GM12878 (cell line): Measurements from ENCODE around the gene IFT122. TPM values are rescaled to one million over a fixed set of nuclear protein-coding genes. Genes with fewer than 3 reads are reported as not detected.

ENCODE experiments used
- ATAC-seq: fragments of 200-7000 bp; cut with Tn5 transposase; 3 replicates; pipeline ENCODE4 v1.9.1; 2020; ENCODE audit warnings: mild to moderate bottlenecking, moderate library complexity
- BruUV-seq: library from RNA; stranded (reverse); fragments of 400-500 nt; replicated peaks from 2 replicates; lab custom pipeline; 2021; lab: Mats Ljungman, UMichigan
- CTCF ChIA-PET: fragments of 300-600 bp; sonication (Branson Sonifier 250); formaldehyde crosslinking; extraction: SDS; loops from one replicate; lab custom pipeline; 2021; ENCODE audit warnings: inconsistent platforms; lab: Yijun Ruan, JAX
- POLR2A ChIA-PET: fragments of 350-600 bp; formaldehyde crosslinking; extraction: SDS; loops from one replicate; lab custom pipeline; 2021; ENCODE audit warnings: inconsistent platforms; lab: Charles Lee
- RAD21 ChIA-PET: fragments of 300-600 bp; sonication (Branson Sonifier 250); formaldehyde crosslinking; loops from one replicate; lab custom pipeline; 2023; ENCODE audit warnings: antibody characterized with exemption; ENCODE audit not compliant: unreplicated experiment; lab: Charles Lee
- SMC1A ChIA-PET: fragments of 300-600 bp; sonication (Branson Sonifier 250); formaldehyde crosslinking; loops from one replicate; lab custom pipeline; 2023; ENCODE audit not compliant: unreplicated experiment, uncharacterized antibody; lab: Charles Lee
- DNase-seq: peaks from one replicate; pipeline ENCODE4 v3.0.0-alpha.2; 2011; ENCODE audit warnings: low read depth, low spot score
- FAIRE-seq: peaks from 3 replicates; lab custom pipeline; 2011; peaks lifted over from hg19 to GRCh38; lab: Jason Lieb, UNC
- H2AFZ ChIP-seq: 2 replicates; pipeline ENCODE4 v1.6.0; 2011; ENCODE audit warnings: low read depth, low read length, control low read depth; ENCODE audit not compliant: control insufficient read depth
- H3K27ac ChIP-seq: 2 replicates; pipeline ENCODE4 v1.5.1; 2011; ENCODE audit warnings: control low read depth; ENCODE audit not compliant: control insufficient read depth, insufficient read depth
- H3K27me3 ChIP-seq, 2 experiments: replicated peaks in 1 of 2; 2 replicates each; pipeline versions ENCODE4 v1.6.0 to v1.6.1; 2011; ENCODE audit warnings: low read length in 1 of 2; ENCODE audit not compliant: control insufficient read depth in 2 of 2, insufficient read depth in 2 of 2
- H3K36me3 ChIP-seq, 2 experiments: 2 replicates each; pipeline ENCODE4 v1.5.1; 2011; ENCODE audit warnings: low read length in 1 of 2; ENCODE audit not compliant: control insufficient read depth in 2 of 2, insufficient read depth in 2 of 2
- H3K4me1 ChIP-seq: 2 replicates; pipeline ENCODE4 v1.6.1; 2011; ENCODE audit warnings: mild to moderate bottlenecking, low read length, moderate library complexity, mixed read lengths; ENCODE audit not compliant: control insufficient read depth, insufficient read depth
- H3K4me2 ChIP-seq: 2 replicates; pipeline ENCODE4 v1.6.0; 2011; ENCODE audit warnings: control low read depth; ENCODE audit not compliant: control insufficient read depth, insufficient read depth
- H3K4me3 ChIP-seq: fragments of 200-600 bp; sonication (generic); 2 replicates; pipeline ENCODE4 v1.5.1; 2016
- H3K79me2 ChIP-seq: 2 replicates; pipeline ENCODE4 v1.6.0; 2011; ENCODE audit warnings: low read length; ENCODE audit not compliant: control insufficient read depth, insufficient read depth
- H3K9ac ChIP-seq: 2 replicates; pipeline ENCODE4 v1.8.0; 2011; ENCODE audit warnings: low read length, control low read depth, mixed read lengths; ENCODE audit not compliant: control insufficient read depth, insufficient read depth
- H3K9me3 ChIP-seq: replicated peaks from 3 replicates; pipeline ENCODE4 v1.5.1; 2011; ENCODE audit warnings: mild to moderate bottlenecking, low read length; ENCODE audit not compliant: control insufficient read depth, insufficient read depth
- H4K20me1 ChIP-seq: 2 replicates; pipeline ENCODE4 v1.6.0; 2011; ENCODE audit not compliant: control insufficient read depth, insufficient read depth
- ATF3 ChIP-seq: IDR thresholded peaks from 2 replicates; pipeline ENCODE4 v1.6.1; 2011; ENCODE audit warnings: low read depth, mild to moderate bottlenecking, low read length, moderate library complexity, borderline replicate concordance; ENCODE audit errors: extremely low read depth
- CBX5 ChIP-seq: sonication (generic); IDR thresholded peaks from 2 replicates; pipeline ENCODE4 v1.6.1; 2016; ENCODE audit warnings: low read depth, moderate library complexity, mild to moderate bottlenecking, inconsistent platforms
- CHD2 ChIP-seq: IDR thresholded peaks from 2 replicates; pipeline ENCODE4 v1.6.1; 2011; ENCODE audit warnings: low read depth, low read length, improper control_type of control experiment, borderline replicate concordance
- EGR1 ChIP-seq, 2 experiments: IDR thresholded peaks; 1 replicate in 1 of 2; 2 replicates in 1 of 2; pipeline ENCODE4 v1.6.1; 2011 to 2012; ENCODE audit warnings: low read depth in 2 of 2, low read length in 2 of 2, borderline replicate concordance in 1 of 2, mild to moderate bottlenecking in 1 of 2, moderate library complexity in 1 of 2
- EP300 ChIP-seq, 2 experiments: fragments of 150-350 bp in 1 of 2; IDR thresholded peaks; 2 replicates each; pipeline ENCODE4 v1.6.1; 2011 to 2012; ENCODE audit warnings: low read depth in 2 of 2, low read length in 2 of 2, borderline replicate concordance in 1 of 2, improper control_type of control experiment in 1 of 2, inconsistent platforms in 1 of 2; ENCODE audit not compliant: control insufficient read depth in 1 of 2
- FOXK2 ChIP-seq: fragments of 450-650 bp; IDR thresholded peaks from 2 replicates; pipeline ENCODE4 v1.6.1; 2017; ENCODE audit warnings: mild to moderate bottlenecking, moderate library complexity
- IKZF2 ChIP-seq, 2 experiments: fragments of 450-650 bp; IDR thresholded peaks; 2 replicates each; pipeline ENCODE4 v1.6.1; 2017; ENCODE audit warnings: mild to moderate bottlenecking in 2 of 2, moderate library complexity in 2 of 2
- MEF2B ChIP-seq: fragments of 450-650 bp; IDR thresholded peaks from 2 replicates; pipeline ENCODE4 v1.6.1; 2018; ENCODE audit warnings: mild to moderate bottlenecking, moderate library complexity; ENCODE audit not compliant: partially characterized antibody, poor library complexity, severe bottlenecking
- MYB ChIP-seq: fragments of 150-350 bp; IDR thresholded peaks from 2 replicates; pipeline ENCODE4 v1.6.1; 2014; ENCODE audit warnings: mild to moderate bottlenecking, low read depth, low read length, borderline replicate concordance
- POLR2AphosphoS2 ChIP-seq: IDR thresholded peaks from 2 replicates; pipeline ENCODE4 v1.6.1; 2011; ENCODE audit warnings: low read depth, mild to moderate bottlenecking, low read length, improper control_type of control experiment, moderate library complexity
- SKIL ChIP-seq: fragments of 450-650 bp; IDR thresholded peaks from 2 replicates; pipeline ENCODE4 v1.6.1; 2017; ENCODE audit warnings: mild to moderate bottlenecking, low read depth, inconsistent platforms; ENCODE audit not compliant: poor library complexity, severe bottlenecking
- SMAD1 ChIP-seq: fragments of 450-650 bp; IDR thresholded peaks from 2 replicates; pipeline ENCODE4 v1.6.1; 2018; ENCODE audit warnings: mild to moderate bottlenecking, low read depth; ENCODE audit not compliant: partially characterized antibody
- SREBF1 ChIP-seq: IDR thresholded peaks from 2 replicates; pipeline ENCODE4 v1.6.1; 2012; ENCODE audit warnings: mild to moderate bottlenecking, low read length
- YBX1 ChIP-seq: fragments of 450-650 bp; IDR thresholded peaks from 2 replicates; pipeline ENCODE4 v1.6.1; 2016; ENCODE audit warnings: antibody characterized with exemption
- ZBTB11 ChIP-seq: fragments of 450-650 bp; formaldehyde crosslinking; IDR thresholded peaks from 2 replicates; pipeline ENCODE4 v1.5.0; 2022; ENCODE audit warnings: mild to moderate bottlenecking, missing genetic modification characterization
- ZNF622 ChIP-seq: fragments of 450-650 bp; IDR thresholded peaks from 2 replicates; pipeline ENCODE4 v1.6.1; 2017; ENCODE audit warnings: mild to moderate bottlenecking, inconsistent platforms
- WGBS: methylation state at CpG from one replicate; pipeline ENCODE4 v1.1.6; 2016; ENCODE audit warnings: low lambda C conversion rate; ENCODE audit not compliant: insufficient replicate concordance, insufficient coverage; ENCODE audit errors: missing lambda C conversion rate; 5-methylcytosine and 5-hydroxymethylcytosine counted together
- in situ Hi-C: fragments of 300-500 bp; cut with MboI; formaldehyde crosslinking; loops from 9 replicates; pipeline ENCODE4 v1.14.3; 2018; ENCODE audit warnings: mixed read lengths
- intact Hi-C: fragments of 100-400 bp; cut with micrococcal nuclease; formaldehyde crosslinking; loops from one replicate; pipeline ENCODE4 v1.14.2; 2022; ENCODE audit not compliant: unreplicated experiment
- polyA plus RNA-seq, 11 experiments: library from polyadenylated mRNA; depleted of rRNA in 4 of 11; unstranded in 6 of 11; stranded (reverse) in 5 of 11; fragments of >200 nt; fragmentation: Nextera tagmentation in 4 of 11; fragmentation: Illumina TruSeq in 1 of 11; extraction: Ambion mirVana in 4 of 11; extraction: Trizol in 1 of 11; gene quantifications; 1 replicate in 1 of 11; 2 replicates in 10 of 11; pipeline versions ENCODE4 v1.2.1 to v1.2.3, GENCODE V29; 2011 to 2016; ENCODE audit warnings: inconsistent platforms in 2 of 11, missing spikeins in 2 of 11, low read depth in 1 of 11
- total RNA-seq, 4 experiments: library from RNA; depleted of rRNA in 3 of 4; stranded (reverse); fragments of >200 nt in 3 of 4; fragmentation: Illumina TruSeq in 1 of 4; extraction: Trizol in 1 of 4; gene quantifications; 2 replicates each; pipeline versions ENCODE4 v1.2.1 to v1.2.3, GENCODE V29; 2013 to 2021

Gene IFT122
- total and polyA plus RNA-seq, 10 of the 15 experiments (the other 5 are each of a cell fraction or from before 2014, with no cell fraction given): 1.8 to 19.2 (median 8.4) TPM

- Histone ChIP-seq H3K36me3 (peaks cover 10 to 11% of the 10 kb centered on the region in 2 experiments), H3K27ac (no peak overlapping the region; the same call in 1 of the 2 replicates), H3K27me3 (no peaks in the 10 kb centered on the region), H3K4me1 (peaks cover 21% of the 10 kb centered on the region), H4K20me1 (no peaks in the 10 kb centered on the region), H3K4me3 (no peak overlapping the region), H2AFZ (peak overlapping the region; percentile 66), H3K4me2 (peak overlapping the region; percentile 96; the same call in 1 of the 2 replicates), H3K9ac (no peak overlapping the region), H3K9me3 (peaks cover 2% of the 10 kb centered on the region; the same call in 2 of the 3 replicates), H3K79me2 (no peaks in the 10 kb centered on the region; the same call in 1 of the 2 replicates)
- WGBS: 77% methylated on average over 3 of the region's 3 CpGs
- in situ Hi-C loops: no loop called here
- no peak for TF ChIP-seq FOXK2
- no peak for TF ChIP-seq CHD2
- no peak for TF ChIP-seq SREBF1
- no peak for TF ChIP-seq SKIL
- TF ChIP-seq ZBTB11 (CRISPR knock-in tag): no peak
- TF ChIP-seq IKZF2 (IDR thresholded peaks at IDR 0.05): no peak
- no peak for TF ChIP-seq MYB
- TF ChIP-seq ZNF622: no peak
- TF ChIP-seq MEF2B: no peak
- TF ChIP-seq YBX1: no peak
- no peak for TF ChIP-seq SMAD1
- TF ChIP-seq CBX5: no peak
- TF ChIP-seq EGR1 (IDR thresholded peaks at IDR 0.05; ENCODE audit: borderline replicate concordance in 1 of 2, low read depth in 2 of 2, low read length in 2 of 2): no peak
- no peak for TF ChIP-seq POLR2AphosphoS2
- TF ChIP-seq EP300 (IDR thresholded peaks at IDR 0.05; ENCODE audit: borderline replicate concordance in 1 of 2, control insufficient read depth in 1 of 2, low read depth in 2 of 2, low read length in 2 of 2): no peak
- no peak for TF ChIP-seq ATF3
- RAD21 ChIA-PET: interaction anchor here (0.5 to 5.9 kb wide), 5 partner anchors 9 to 44 kb away, joined by 3 to 29 read pairs (median 5); no protein-coding TSS in a partner anchor
- ATAC-seq: no peak
- intact Hi-C loops: no loop called here
- CTCF ChIA-PET: interaction anchor here (0.9 to 1.8 kb wide), 5 partner anchors 9 to 46 kb away, joined by 4 to 14 read pairs (median 5); no protein-coding TSS in a partner anchor
- no TSS peak for BruUV-seq
- DNase-seq: no peak
- FAIRE-seq: no peak
- POLR2A ChIA-PET: interaction anchor here (1.2 to 5.3 kb wide), 5 partner anchors 8 to 26 kb away, joined by 4 to 40 read pairs (median 7); partner anchors contain the start of genes IFT122 and MBD4
- SMC1A ChIA-PET: interaction anchor here (1.0 to 3.2 kb wide), 6 partner anchors 10 to 46 kb away, joined by 3 to 22 read pairs (median 6); partner anchors contain the start of genes IFT122 and MBD4
Measured at GRCh38 chr3:129429080-129429451, 11.0 kb upstream of the IFT122 start.
